GM11168 (cell line): ENCODE data around the gene WRNIP1.

Experiments
- in situ Hi-C: fragments of 300-500 bp; cut with MboI; formaldehyde crosslinking; loops from one replicate; pipeline ENCODE4 v1.12.0; 2022; ENCODE audit warnings: low sequenced_read_pairs; ENCODE audit not compliant: unreplicated experiment

The WRNIP1 gene

GRCh38 chr6:2827142-2827541 is 61.9 kb downstream of the WRNIP1 start:
- in situ Hi-C loops, result no loop called here

- in situ Hi-C loops, result no loop called here
Measured at GRCh38 chr6:2828629-2829028, 63.4 kb downstream of the WRNIP1 start.

- in situ Hi-C loops, result no loop called here
Measured at GRCh38 chr6:2829253-2829652, 64.1 kb downstream of the WRNIP1 start.

GRCh38 chr6:2830183-2830582 is 65.0 kb downstream of the WRNIP1 start:
- in situ Hi-C loops, result no loop called here

- in situ Hi-C loops, result no loop called here
Measured at GRCh38 chr6:2831392-2831791, 66.2 kb downstream of the WRNIP1 start.

- in situ Hi-C loops, result no loop called here
Measured at GRCh38 chr6:2834262-2834661, 69.1 kb downstream of the WRNIP1 start.
